Cardiac fibroblast (primary cell): ENCODE measurements around the gene CBR1.

Source experiments
- DNase-seq, 2 donors: peaks; one replicate each; pipeline versions ENCODE4 v3.0.0 to v3.0.0-alpha.2; 2010; ENCODE audit warnings: low read depth in 2 of 2
- H3K4me3 ChIP-seq, 2 donors: replicated peaks in 1 of 2; 1 replicate in 1 of 2; 2 replicates in 1 of 2; pipeline ENCODE4 v1.5.1; 2011; ENCODE audit warnings: low read depth in 2 of 2, low read length in 2 of 2, mild to moderate bottlenecking in 2 of 2, moderate library complexity in 1 of 2
- TF ChIP-seq, protein P1 (sequence below): IDR thresholded peaks from one replicate; pipeline ENCODE4 v1.5.1; 2011; ENCODE audit warnings: low read depth, mild to moderate bottlenecking, low read length, inconsistent platforms

The CBR1 gene

DNA sequence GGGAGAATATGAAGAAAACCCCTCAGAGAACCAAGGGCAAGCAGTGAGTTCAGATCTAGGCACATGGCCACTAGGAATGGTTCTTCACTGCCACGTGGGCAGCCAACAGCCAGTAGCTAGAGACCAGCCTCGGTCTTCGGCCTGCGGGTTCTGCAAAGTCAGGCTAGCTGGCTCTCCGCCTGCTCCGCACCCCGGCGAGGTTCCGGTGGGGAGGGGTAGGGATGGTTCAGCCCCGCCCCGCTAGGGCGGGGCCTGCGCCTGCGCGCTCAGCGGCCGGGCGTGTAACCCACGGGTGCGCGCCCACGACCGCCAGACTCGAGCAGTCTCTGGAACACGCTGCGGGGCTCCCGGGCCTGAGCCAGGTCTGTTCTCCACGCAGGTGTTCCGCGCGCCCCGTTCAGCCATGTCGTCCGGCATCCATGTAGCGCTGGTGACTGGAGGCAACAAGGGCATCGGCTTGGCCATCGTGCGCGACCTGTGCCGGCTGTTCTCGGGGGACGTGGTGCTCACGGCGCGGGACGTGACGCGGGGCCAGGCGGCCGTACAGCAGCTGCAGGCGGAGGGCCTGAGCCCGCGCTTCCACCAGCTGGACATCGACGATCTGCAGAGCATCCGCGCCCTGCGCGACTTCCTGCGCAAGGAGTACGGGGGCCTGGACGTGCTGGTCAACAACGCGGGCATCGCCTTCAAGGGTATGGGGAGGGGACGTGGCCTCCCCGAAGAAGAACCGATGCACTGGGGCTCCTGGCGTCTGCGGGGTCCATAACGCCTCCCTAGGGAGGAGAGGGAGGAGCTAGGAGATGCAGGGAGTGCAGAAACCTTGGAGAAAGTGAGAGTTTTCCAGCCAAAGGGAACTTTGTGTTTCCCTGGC lies at the start of gene CBR1:
Gene CBR1, plus strand, starts transcription at position 312 of the 871 bp plus-strand sequence. Its CDS starts 92 bp downstream, at position 404.
- peak; percentile 96 to 97 for DNase-seq

GRCh38 chr21:36021251-36021837 lies 48.5 kb upstream of the CBR1 start:
- H3K4me3 ChIP-seq, result no peak overlapping the region
- TF ChIP-seq, protein P1, sequence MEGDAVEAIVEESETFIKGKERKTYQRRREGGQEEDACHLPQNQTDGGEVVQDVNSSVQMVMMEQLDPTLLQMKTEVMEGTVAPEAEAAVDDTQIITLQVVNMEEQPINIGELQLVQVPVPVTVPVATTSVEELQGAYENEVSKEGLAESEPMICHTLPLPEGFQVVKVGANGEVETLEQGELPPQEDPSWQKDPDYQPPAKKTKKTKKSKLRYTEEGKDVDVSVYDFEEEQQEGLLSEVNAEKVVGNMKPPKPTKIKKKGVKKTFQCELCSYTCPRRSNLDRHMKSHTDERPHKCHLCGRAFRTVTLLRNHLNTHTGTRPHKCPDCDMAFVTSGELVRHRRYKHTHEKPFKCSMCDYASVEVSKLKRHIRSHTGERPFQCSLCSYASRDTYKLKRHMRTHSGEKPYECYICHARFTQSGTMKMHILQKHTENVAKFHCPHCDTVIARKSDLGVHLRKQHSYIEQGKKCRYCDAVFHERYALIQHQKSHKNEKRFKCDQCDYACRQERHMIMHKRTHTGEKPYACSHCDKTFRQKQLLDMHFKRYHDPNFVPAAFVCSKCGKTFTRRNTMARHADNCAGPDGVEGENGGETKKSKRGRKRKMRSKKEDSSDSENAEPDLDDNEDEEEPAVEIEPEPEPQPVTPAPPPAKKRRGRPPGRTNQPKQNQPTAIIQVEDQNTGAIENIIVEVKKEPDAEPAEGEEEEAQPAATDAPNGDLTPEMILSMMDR, result no peak
- no peak for DNase-seq

More for the DNA sequence above, at the start of gene CBR1:
- peak within 1 kb of the TSS; percentile 91 for H3K4me3 ChIP-seq
- TF ChIP-seq, protein P1, result no peak

DNA sequence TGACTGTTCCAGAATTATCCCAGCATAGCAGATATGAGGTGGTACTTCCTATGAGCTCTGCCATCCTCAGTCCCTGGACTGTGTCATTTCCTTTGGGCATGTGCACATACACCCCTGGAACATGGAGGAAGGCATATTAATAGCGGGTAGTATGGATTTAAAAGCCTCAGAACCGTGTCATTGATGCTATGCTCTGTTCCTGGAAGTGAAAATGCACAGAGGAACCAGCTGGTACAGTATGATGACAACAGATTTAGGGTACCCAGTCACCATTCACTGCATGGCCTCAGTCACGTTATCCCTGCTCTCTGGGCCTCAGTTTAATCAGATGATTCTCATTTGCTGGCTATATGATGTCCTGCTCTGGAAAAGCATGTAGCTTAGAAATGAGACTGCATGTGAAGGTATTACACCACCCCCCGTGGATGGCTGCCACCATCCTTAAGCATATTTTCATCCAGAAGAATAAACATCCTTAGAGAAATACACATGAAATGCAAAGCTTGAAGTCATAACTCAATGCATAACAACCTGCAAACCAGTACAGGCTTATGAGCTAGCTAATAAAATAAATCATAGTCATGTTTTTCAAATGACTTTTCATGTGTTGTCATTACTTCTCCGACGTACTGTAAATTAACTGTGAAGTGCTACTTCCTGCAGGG lies 47.3 kb upstream of the CBR1 start:
- TF ChIP-seq, protein P1, result no peak
- no peak for DNase-seq
- H3K4me3 ChIP-seq, result no peak overlapping the region

- DNase-seq, result peak in 1 of 2 donors; percentile 39
- H3K4me3 ChIP-seq, result no peak overlapping the region
- TF ChIP-seq, protein P1, result no peak
These were observed 46.7 kb upstream of the CBR1 start for GRCh38 chr21:36023092-36023480.

- TF ChIP-seq, protein P1, result no peak
- H3K4me3 ChIP-seq, result no peak overlapping the region
- no peak for DNase-seq
These were observed 45.0 kb upstream of the CBR1 start for GRCh38 chr21:36024782-36025181.

GRCh38 chr21:36027347-36027746 lies 42.5 kb upstream of the CBR1 start:
- peak; percentile 33 to 38 for DNase-seq
- H3K4me3 ChIP-seq, result no peak overlapping the region
- TF ChIP-seq, protein P1, result no peak
